HCT116 (cell line): ENCODE data around the gene APBB2. TPM values are rescaled to one million over a fixed set of nuclear protein-coding genes. Genes with fewer than 3 reads are reported as not detected.

Experiments
- ATAC-seq: fragments of 200-7000 bp; cut with Tn5 transposase; 2 replicates; pipeline ENCODE4 v1.9.1; 2020; ENCODE audit warnings: mild to moderate bottlenecking, moderate library complexity
- BruUV-seq: library from RNA; stranded (reverse); fragments of 400-500 nt; replicated peaks from 2 replicates; lab custom pipeline; 2021; lab: Mats Ljungman, UMichigan
- CTCF ChIA-PET: fragments of 300-600 bp; sonication (Branson Sonifier 250); formaldehyde crosslinking; loops from one replicate; lab custom pipeline; 2021; ENCODE audit warnings: antibody characterized with exemption; lab: Charles Lee
- POLR2A ChIA-PET: fragments of 300-600, 350-600 bp; sonication (Branson Sonifier 250); formaldehyde crosslinking; loops from one replicate; lab custom pipeline; 2021; ENCODE audit warnings: antibody characterized with exemption; lab: Charles Lee
- RAD21 ChIA-PET, 2 experiments: fragments of 300-600 bp; sonication (Branson Sonifier 250); formaldehyde crosslinking; loops; one replicate each; lab custom pipeline; 2023; ENCODE audit warnings: low total read pairs in 2 of 2; ENCODE audit not compliant: uncharacterized antibody in 2 of 2, unreplicated experiment in 2 of 2, low non-redundant PET in 1 of 2; lab: Charles Lee
- DNase-seq: peaks from one replicate; pipeline ENCODE4 v3.0.0-alpha.2; 2010; ENCODE audit warnings: low read depth, low spot score
- H2AFZ ChIP-seq: fragments of 200-600 bp; shearing (Covaris generic), sonication (generic); 2 replicates; pipeline ENCODE4 v1.6.1; 2017; ENCODE audit warnings: low read depth, mixed run types, mixed read lengths, antibody characterized with exemption, low read length; ENCODE audit not compliant: poor library complexity, severe bottlenecking
- H3K27ac ChIP-seq: 2 replicates; pipeline ENCODE4 v1.5.1; 2012; ENCODE audit warnings: low read depth, low read length
- H3K27me3 ChIP-seq: fragments of 200-600 bp; sonication (generic); 2 replicates; pipeline ENCODE4 v1.6.1; 2016; ENCODE audit warnings: mixed run types, low read length, mixed read lengths; ENCODE audit not compliant: insufficient read depth
- H3K36me3 ChIP-seq, 2 experiments: fragments of 200-500 bp in 1 of 2; fragments of 200-600 bp in 1 of 2; sonication (Bioruptor generic) in 1 of 2; sonication (generic) in 1 of 2; 2 replicates each; pipeline versions ENCODE4 v1.5.1 to v1.6.1; 2014 to 2016; ENCODE audit warnings: low read length in 2 of 2, inconsistent platforms in 1 of 2, mixed read lengths in 1 of 2, mixed run types in 1 of 2; ENCODE audit not compliant: insufficient read depth in 2 of 2, control insufficient read depth in 1 of 2
- H3K4me1 ChIP-seq, 2 experiments: fragments of 200-600 bp in 1 of 2; sonication (generic) in 1 of 2; 2 replicates each; pipeline versions ENCODE4 v1.5.1 to v1.6.1; 2012 to 2017; ENCODE audit warnings: low read length in 2 of 2, inconsistent platforms in 1 of 2, mild to moderate bottlenecking in 1 of 2, mixed read lengths in 1 of 2, mixed run types in 1 of 2, moderate library complexity in 1 of 2; ENCODE audit not compliant: insufficient read depth in 2 of 2, control insufficient read depth in 1 of 2
- H3K4me2 ChIP-seq: fragments of 200-600 bp; sonication (generic); 2 replicates; pipeline ENCODE4 v1.6.1; 2017; ENCODE audit warnings: mixed run types, low read length, mixed read lengths
- H3K4me3 ChIP-seq, 2 experiments: fragments of 200-600 bp in 1 of 2; sonication (generic) in 1 of 2; replicated peaks in 1 of 2; 2 replicates each; pipeline ENCODE4 v1.5.1; 2011 to 2016; ENCODE audit warnings: low read length in 2 of 2, control low read depth in 1 of 2, low read depth in 1 of 2, mild to moderate bottlenecking in 1 of 2, mixed read lengths in 1 of 2, mixed run types in 1 of 2
- H3K79me2 ChIP-seq: fragments of 200-600 bp; sonication (generic); 2 replicates; pipeline ENCODE4 v1.6.1; 2017; ENCODE audit warnings: mild to moderate bottlenecking, mixed run types, low read length, moderate library complexity, mixed read lengths; ENCODE audit not compliant: insufficient read depth
- H3K9ac ChIP-seq: fragments of 200-600 bp; sonication (generic); 2 replicates; pipeline ENCODE4 v1.6.1; 2016; ENCODE audit warnings: low read length, mixed read lengths
- H3K9me2 ChIP-seq: fragments of 200-600 bp; sonication (generic), shearing (Covaris generic); 2 replicates; pipeline ENCODE4 v1.6.1; 2017; ENCODE audit warnings: mixed run types, mild to moderate bottlenecking, moderate library complexity; ENCODE audit not compliant: insufficient read depth
- H3K9me3 ChIP-seq, 2 experiments: fragments of 200-500 bp in 1 of 2; fragments of 200-600 bp in 1 of 2; sonication (Bioruptor generic) in 1 of 2; sonication (generic) in 1 of 2; 2 replicates each; pipeline ENCODE4 v1.6.1; 2014 to 2017; ENCODE audit warnings: low read length in 2 of 2, mixed read lengths in 2 of 2, inconsistent platforms in 1 of 2, low read depth in 1 of 2, mild to moderate bottlenecking in 1 of 2, mixed run types in 1 of 2, moderate library complexity in 1 of 2; ENCODE audit not compliant: control insufficient read depth in 1 of 2, insufficient read depth in 1 of 2
- H4K20me1 ChIP-seq: fragments of 200-600 bp; sonication (generic), shearing (Covaris generic); 2 replicates; pipeline ENCODE4 v1.6.1; 2017; ENCODE audit warnings: mixed run types, mild to moderate bottlenecking, moderate library complexity; ENCODE audit not compliant: insufficient read depth
- ELF1 ChIP-seq: IDR thresholded peaks from 2 replicates; pipeline ENCODE4 v1.6.1; 2012; ENCODE audit warnings: low read depth, borderline replicate concordance
- EZH2 ChIP-seq: fragments of 200-600 bp; sonication (generic); IDR thresholded peaks from 2 replicates; pipeline ENCODE4 v1.6.1; 2017; ENCODE audit warnings: antibody characterized with exemption, mixed run types
- SRF ChIP-seq: IDR thresholded peaks from 2 replicates; pipeline ENCODE4 v1.6.1; 2012; ENCODE audit warnings: low read depth
- intact Hi-C: fragments of 100-400 bp; cut with micrococcal nuclease; formaldehyde crosslinking; loops from 2 replicates; pipeline ENCODE4 v1.10.0; 2022
- total RNA-seq: library from RNA; stranded (reverse); gene quantifications from one replicate; pipeline ENCODE4 v1.2.1, GENCODE V29; 2021; ENCODE audit not compliant: unreplicated experiment
- TF ChIP-seq, protein P1 (sequence below): IDR thresholded peaks from 2 replicates; pipeline ENCODE4 v1.6.1; 2012; ENCODE audit warnings: low read depth
- TF ChIP-seq, protein P2 (sequence below): IDR thresholded peaks from 2 replicates; pipeline ENCODE4 v1.6.1; 2011; ENCODE audit warnings: mild to moderate bottlenecking, low read length, moderate library complexity; ENCODE audit not compliant: insufficient replicate concordance; ENCODE audit errors: extremely low read depth
- TF ChIP-seq, protein P3 (sequence below): IDR thresholded peaks from 2 replicates; pipeline ENCODE4 v1.6.1; 2012

Gene APBB2
- total RNA-seq, 1 experiment from 2014 or later = 72.5 TPM

DNA sequence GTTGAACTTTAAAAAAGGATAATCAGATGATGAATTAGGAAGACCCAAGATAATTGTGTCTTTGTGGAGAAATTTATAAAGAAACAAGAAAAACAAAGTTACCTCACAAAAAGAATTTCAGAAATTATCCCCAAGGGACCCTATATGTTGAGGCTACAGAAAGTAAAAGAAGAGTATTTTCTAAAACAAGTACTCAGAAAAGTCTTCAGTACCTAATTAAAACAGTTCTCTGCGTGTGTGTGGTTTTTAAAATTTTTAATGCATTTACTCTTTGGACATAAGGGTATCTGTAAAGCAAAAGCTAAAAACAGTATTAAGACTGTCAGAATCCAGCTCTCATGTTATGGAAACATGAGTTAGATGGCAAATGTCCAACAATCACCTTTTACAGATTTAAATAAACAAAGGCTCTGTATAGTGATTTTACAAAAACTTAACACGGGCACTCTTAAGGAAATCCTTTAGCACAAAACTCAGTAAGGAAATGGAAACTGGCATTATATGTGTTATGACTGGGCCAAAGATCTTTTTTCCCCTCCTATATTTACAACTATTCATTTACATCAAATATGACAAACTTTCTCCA, 277.1 kb downstream of the APBB2 start:
- DNase-seq (no peak), ATAC-seq (no peak)
- Histone ChIP-seq H3K4me3 (no peak overlapping the region), H3K9me2 (no peaks in the 10 kb centered on the region), H3K4me2 (no peak overlapping the region), H4K20me1 (no peaks in the 10 kb centered on the region), H3K79me2 (no peaks in the 10 kb centered on the region), H3K9ac (no peak overlapping the region), H3K27ac (no peak overlapping the region), H2AFZ (no peak overlapping the region), H3K27me3 (no peaks in the 10 kb centered on the region), H3K9me3 (no peaks in the 10 kb centered on the region), H3K36me3 (peaks cover 0 to 12% of the 10 kb centered on the region in 2 experiments; a peak in 1 of 4 replicates), H3K4me1 (no peaks in the 10 kb centered on the region)
- BruUV-seq = no TSS peak
- ChIA-PET CTCF (interaction anchor here (1.5 kb wide), 1 partner anchor 13 kb away, joined by 8 read pairs; no protein-coding TSS in a partner anchor), RAD21 (no interaction called here), POLR2A (no interaction called here)
- intact Hi-C loops = no loop called here
- TF ChIP-seq, protein P1, sequence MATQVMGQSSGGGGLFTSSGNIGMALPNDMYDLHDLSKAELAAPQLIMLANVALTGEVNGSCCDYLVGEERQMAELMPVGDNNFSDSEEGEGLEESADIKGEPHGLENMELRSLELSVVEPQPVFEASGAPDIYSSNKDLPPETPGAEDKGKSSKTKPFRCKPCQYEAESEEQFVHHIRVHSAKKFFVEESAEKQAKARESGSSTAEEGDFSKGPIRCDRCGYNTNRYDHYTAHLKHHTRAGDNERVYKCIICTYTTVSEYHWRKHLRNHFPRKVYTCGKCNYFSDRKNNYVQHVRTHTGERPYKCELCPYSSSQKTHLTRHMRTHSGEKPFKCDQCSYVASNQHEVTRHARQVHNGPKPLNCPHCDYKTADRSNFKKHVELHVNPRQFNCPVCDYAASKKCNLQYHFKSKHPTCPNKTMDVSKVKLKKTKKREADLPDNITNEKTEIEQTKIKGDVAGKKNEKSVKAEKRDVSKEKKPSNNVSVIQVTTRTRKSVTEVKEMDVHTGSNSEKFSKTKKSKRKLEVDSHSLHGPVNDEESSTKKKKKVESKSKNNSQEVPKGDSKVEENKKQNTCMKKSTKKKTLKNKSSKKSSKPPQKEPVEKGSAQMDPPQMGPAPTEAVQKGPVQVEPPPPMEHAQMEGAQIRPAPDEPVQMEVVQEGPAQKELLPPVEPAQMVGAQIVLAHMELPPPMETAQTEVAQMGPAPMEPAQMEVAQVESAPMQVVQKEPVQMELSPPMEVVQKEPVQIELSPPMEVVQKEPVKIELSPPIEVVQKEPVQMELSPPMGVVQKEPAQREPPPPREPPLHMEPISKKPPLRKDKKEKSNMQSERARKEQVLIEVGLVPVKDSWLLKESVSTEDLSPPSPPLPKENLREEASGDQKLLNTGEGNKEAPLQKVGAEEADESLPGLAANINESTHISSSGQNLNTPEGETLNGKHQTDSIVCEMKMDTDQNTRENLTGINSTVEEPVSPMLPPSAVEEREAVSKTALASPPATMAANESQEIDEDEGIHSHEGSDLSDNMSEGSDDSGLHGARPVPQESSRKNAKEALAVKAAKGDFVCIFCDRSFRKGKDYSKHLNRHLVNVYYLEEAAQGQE = no peak
- TF ChIP-seq, protein P2, sequence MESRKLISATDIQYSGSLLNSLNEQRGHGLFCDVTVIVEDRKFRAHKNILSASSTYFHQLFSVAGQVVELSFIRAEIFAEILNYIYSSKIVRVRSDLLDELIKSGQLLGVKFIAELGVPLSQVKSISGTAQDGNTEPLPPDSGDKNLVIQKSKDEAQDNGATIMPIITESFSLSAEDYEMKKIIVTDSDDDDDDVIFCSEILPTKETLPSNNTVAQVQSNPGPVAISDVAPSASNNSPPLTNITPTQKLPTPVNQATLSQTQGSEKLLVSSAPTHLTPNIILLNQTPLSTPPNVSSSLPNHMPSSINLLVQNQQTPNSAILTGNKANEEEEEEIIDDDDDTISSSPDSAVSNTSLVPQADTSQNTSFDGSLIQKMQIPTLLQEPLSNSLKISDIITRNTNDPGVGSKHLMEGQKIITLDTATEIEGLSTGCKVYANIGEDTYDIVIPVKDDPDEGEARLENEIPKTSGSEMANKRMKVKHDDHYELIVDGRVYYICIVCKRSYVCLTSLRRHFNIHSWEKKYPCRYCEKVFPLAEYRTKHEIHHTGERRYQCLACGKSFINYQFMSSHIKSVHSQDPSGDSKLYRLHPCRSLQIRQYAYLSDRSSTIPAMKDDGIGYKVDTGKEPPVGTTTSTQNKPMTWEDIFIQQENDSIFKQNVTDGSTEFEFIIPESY = no peak
- TF ChIP-seq EZH2 (no peak), ELF1 (no peak), SRF (no peak)
- TF ChIP-seq, protein P3, sequence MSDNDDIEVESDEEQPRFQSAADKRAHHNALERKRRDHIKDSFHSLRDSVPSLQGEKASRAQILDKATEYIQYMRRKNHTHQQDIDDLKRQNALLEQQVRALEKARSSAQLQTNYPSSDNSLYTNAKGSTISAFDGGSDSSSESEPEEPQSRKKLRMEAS = no peak
